GM23338 (cell line): ENCODE results near the gene BIRC7. TPM values are rescaled to one million over a fixed set of nuclear protein-coding genes. Genes with fewer than 3 reads are reported as not detected.

Source experiments
- ATAC-seq: fragments of 200-7000 bp; cut with Tn5 transposase; 3 replicates; pipeline ENCODE4 v1.9.1; 2020
- DNase-seq: peaks from one replicate; pipeline ENCODE4 v3.0.0-alpha.2; 2015; ENCODE audit warnings: low spot score
- H2AFZ ChIP-seq: fragments of 200-600 bp; sonication (generic); 2 replicates; pipeline ENCODE4 v1.8.0; 2016; ENCODE audit warnings: antibody characterized with exemption, mild to moderate bottlenecking, moderate library complexity
- H3F3A ChIP-seq: fragments of 200-600 bp; sonication (generic); replicated peaks from 2 replicates; pipeline ENCODE4 v1.8.0; 2017; ENCODE audit warnings: antibody characterized with exemption, mixed run types, low read depth
- H3K27ac ChIP-seq: fragments of 200-600 bp; sonication (generic); 2 replicates; pipeline ENCODE4 v1.6.1; 2016; ENCODE audit warnings: low read depth
- H3K27me3 ChIP-seq: fragments of 200-600 bp; sonication (generic); 2 replicates; pipeline ENCODE4 v1.8.0; 2016; ENCODE audit warnings: mild to moderate bottlenecking, mixed run types, moderate library complexity; ENCODE audit not compliant: insufficient read depth
- H3K36me3 ChIP-seq: fragments of 200-600 bp; sonication (generic); 2 replicates; pipeline ENCODE4 v1.8.0; 2016; ENCODE audit warnings: mild to moderate bottlenecking; ENCODE audit not compliant: insufficient read depth
- H3K4me1 ChIP-seq: fragments of 200-600 bp; sonication (generic); 2 replicates; pipeline ENCODE4 v1.8.0; 2016; ENCODE audit warnings: mild to moderate bottlenecking, moderate library complexity; ENCODE audit not compliant: insufficient read depth
- H3K4me2 ChIP-seq: fragments of 200-600 bp; sonication (generic); 2 replicates; pipeline ENCODE4 v1.7.1; 2017; ENCODE audit warnings: mixed run types
- H3K4me3 ChIP-seq: fragments of 200-600 bp; sonication (generic); 2 replicates; pipeline ENCODE4 v1.6.1; 2016; ENCODE audit warnings: mixed run types
- H3K79me2 ChIP-seq: fragments of 200-600 bp; sonication (generic); replicated peaks from 2 replicates; pipeline ENCODE4 v1.8.0; 2017; ENCODE audit warnings: mild to moderate bottlenecking; ENCODE audit not compliant: insufficient read depth
- H3K9me2 ChIP-seq: fragments of 200-600 bp; sonication (generic); 2 replicates; pipeline ENCODE4 v1.8.0; 2017; ENCODE audit not compliant: insufficient read depth
- H4K20me1 ChIP-seq: fragments of 200-600 bp; sonication (generic); replicated peaks from 2 replicates; pipeline ENCODE4 v1.8.0; 2017; ENCODE audit warnings: mild to moderate bottlenecking; ENCODE audit not compliant: insufficient read depth
- H3K27ac Mint-ChIP-seq: 2 replicates; pipeline ENCODE4 v1.8.0; 2020; ENCODE audit warnings: inconsistent platforms, mild to moderate bottlenecking, moderate library complexity, mixed read lengths
- H3K27me3 Mint-ChIP-seq: 3 replicates; pipeline ENCODE4 v1.8.0; 2022; ENCODE audit warnings: low read depth, mild to moderate bottlenecking, moderate library complexity, mixed read lengths, inconsistent platforms; ENCODE audit not compliant: insufficient read depth, poor library complexity
- H3K36me3 Mint-ChIP-seq: 3 replicates; pipeline ENCODE4 v1.8.0; 2021; ENCODE audit warnings: low read depth, mild to moderate bottlenecking, inconsistent platforms, moderate library complexity, mixed read lengths
- H3K4me1 Mint-ChIP-seq: 3 replicates; pipeline ENCODE4 v1.8.0; 2020; ENCODE audit warnings: mild to moderate bottlenecking, inconsistent platforms, mixed read lengths
- H3K4me3 Mint-ChIP-seq: 3 replicates; pipeline ENCODE4 v1.8.0; 2021; ENCODE audit warnings: moderate library complexity, mild to moderate bottlenecking, inconsistent platforms, mixed read lengths
- H3K9me3 Mint-ChIP-seq: 3 replicates; pipeline ENCODE4 v1.8.0; 2020; ENCODE audit warnings: moderate library complexity, mild to moderate bottlenecking, inconsistent platforms, mixed read lengths
- CREB1 ChIP-seq: fragments of 250-450 bp; sonication (Bioruptor Pico); IDR thresholded peaks from 2 replicates; pipeline ENCODE4 v1.5.0; 2020; ENCODE audit warnings: low read depth, mild to moderate bottlenecking, moderate library complexity
- EZH2 ChIP-seq: fragments of 200-600 bp; sonication (generic); IDR thresholded peaks from one replicate; pipeline ENCODE4 v1.8.0; 2017; ENCODE audit warnings: antibody characterized with exemption, mild to moderate bottlenecking, low read depth; ENCODE audit not compliant: unreplicated experiment
- EZH2phosphoT487 ChIP-seq: fragments of 200-600 bp; sonication (generic); IDR thresholded peaks from one replicate; pipeline ENCODE4 v1.8.1; 2018; ENCODE audit warnings: antibody characterized with exemption; ENCODE audit not compliant: unreplicated experiment
- JUNB ChIP-seq: IDR thresholded peaks from one replicate; pipeline ENCODE4 v1.6.1; 2016; ENCODE audit warnings: antibody characterized with exemption; ENCODE audit not compliant: unreplicated experiment
- NANOG ChIP-seq: IDR thresholded peaks from 2 replicates; pipeline ENCODE4 v1.6.1; 2016; ENCODE audit warnings: antibody characterized with exemption, borderline replicate concordance
- POLR2AphosphoS5 ChIP-seq: IDR thresholded peaks from 2 replicates; pipeline ENCODE4 v1.6.1; 2016; ENCODE audit warnings: antibody characterized with exemption, low read depth
- STAT1 ChIP-seq: IDR thresholded peaks from one replicate; pipeline ENCODE4 v1.6.1; 2016; ENCODE audit warnings: antibody characterized with exemption; ENCODE audit not compliant: unreplicated experiment
- ZNF114 ChIP-seq: fragments of 250-450 bp; sonication (Bioruptor Pico); IDR thresholded peaks from 2 replicates; pipeline ENCODE4 v1.5.0; 2020; ENCODE audit warnings: mild to moderate bottlenecking, moderate library complexity
- ZNF331 ChIP-seq: fragments of 250-450 bp; sonication (Bioruptor Pico); IDR thresholded peaks from 2 replicates; pipeline ENCODE4 v1.5.0; 2020; ENCODE audit warnings: low read depth, mild to moderate bottlenecking, moderate library complexity
- ZNF462 ChIP-seq: fragments of 250-450 bp; sonication (Bioruptor Pico); IDR thresholded peaks from 2 replicates; pipeline ENCODE4 v1.5.0; 2020; ENCODE audit warnings: mild to moderate bottlenecking, moderate library complexity
- polyA plus RNA-seq: library from polyadenylated mRNA; unstranded; fragments of >200 nt; fragmentation: Nextera tagmentation; extraction: Ambion mirVana; gene quantifications from 2 replicates; pipeline ENCODE4 v1.2.1, GENCODE V29; 2016
- total RNA-seq: library from RNA; depleted of rRNA; stranded (reverse); fragments of >200 nt; shearing (Covaris generic); gene quantifications from 2 replicates; pipeline ENCODE4 v1.2.3, GENCODE V29; 2014
- TF ChIP-seq, protein P1 (sequence below): IDR thresholded peaks from 2 replicates; pipeline ENCODE4 v1.6.1; 2016; ENCODE audit warnings: antibody characterized with exemption
- TF ChIP-seq, protein P2 (sequence below): IDR thresholded peaks from one replicate; pipeline ENCODE4 v1.6.1; 2018; ENCODE audit warnings: antibody characterized with exemption; ENCODE audit not compliant: unreplicated experiment
- TF ChIP-seq, protein P3 (sequence below), 2 experiments: fragments of 200-600 bp in 1 of 2; sonication (generic) in 1 of 2; conservative IDR thresholded peaks; 2 replicates each; pipeline versions ENCODE4 v1.5.1 to v1.6.1; 2016 to 2017; ENCODE audit warnings: antibody characterized with exemption in 2 of 2, low read depth in 2 of 2, mild to moderate bottlenecking in 2 of 2, moderate library complexity in 1 of 2

BIRC7 gene
- total and polyA plus RNA-seq, 2 experiments from 2014 or later = 0.16 to 0.24 TPM

- Histone ChIP-seq H3K9me2 (no peaks in the 10 kb centered on the region), H3K36me3 (0 out of 2 replicates have a peak, but pooled peaks cover 3% of the 10 kb centered on the region), H3K4me3 (peak overlapping the region; percentile 89), H3K27me3 (no peaks in the 10 kb centered on the region), H3K4me1 (peaks cover 8% of the 10 kb centered on the region; the same call in 1 of the 2 replicates), H4K20me1 (peaks cover 22% of the 10 kb centered on the region; the same call in 1 of the 2 replicates), H3F3A (no peaks in the 10 kb centered on the region), H2AFZ (no peak overlapping the region), H3K79me2 (peaks cover 42% of the 10 kb centered on the region), H3K4me2 (peak overlapping the region; percentile 95), H3K27ac (no peak overlapping the region)
- DNase-seq (no peak), ATAC-seq (no peak)
- TF ChIP-seq JUNB (no peak), CREB1 (CRISPR knock-in tag) (no peak), EZH2phosphoT487 (no peak), ZNF114 (CRISPR knock-in tag) (no peak), STAT1 (no peak), ZNF331 (CRISPR knock-in tag) (no peak), NANOG (no peak), ZNF462 (no peak), EZH2 (no peak), POLR2AphosphoS5 (no peak)
- TF ChIP-seq, protein P1, sequence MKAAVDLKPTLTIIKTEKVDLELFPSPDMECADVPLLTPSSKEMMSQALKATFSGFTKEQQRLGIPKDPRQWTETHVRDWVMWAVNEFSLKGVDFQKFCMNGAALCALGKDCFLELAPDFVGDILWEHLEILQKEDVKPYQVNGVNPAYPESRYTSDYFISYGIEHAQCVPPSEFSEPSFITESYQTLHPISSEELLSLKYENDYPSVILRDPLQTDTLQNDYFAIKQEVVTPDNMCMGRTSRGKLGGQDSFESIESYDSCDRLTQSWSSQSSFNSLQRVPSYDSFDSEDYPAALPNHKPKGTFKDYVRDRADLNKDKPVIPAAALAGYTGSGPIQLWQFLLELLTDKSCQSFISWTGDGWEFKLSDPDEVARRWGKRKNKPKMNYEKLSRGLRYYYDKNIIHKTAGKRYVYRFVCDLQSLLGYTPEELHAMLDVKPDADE = no peak
- TF ChIP-seq, protein P2, sequence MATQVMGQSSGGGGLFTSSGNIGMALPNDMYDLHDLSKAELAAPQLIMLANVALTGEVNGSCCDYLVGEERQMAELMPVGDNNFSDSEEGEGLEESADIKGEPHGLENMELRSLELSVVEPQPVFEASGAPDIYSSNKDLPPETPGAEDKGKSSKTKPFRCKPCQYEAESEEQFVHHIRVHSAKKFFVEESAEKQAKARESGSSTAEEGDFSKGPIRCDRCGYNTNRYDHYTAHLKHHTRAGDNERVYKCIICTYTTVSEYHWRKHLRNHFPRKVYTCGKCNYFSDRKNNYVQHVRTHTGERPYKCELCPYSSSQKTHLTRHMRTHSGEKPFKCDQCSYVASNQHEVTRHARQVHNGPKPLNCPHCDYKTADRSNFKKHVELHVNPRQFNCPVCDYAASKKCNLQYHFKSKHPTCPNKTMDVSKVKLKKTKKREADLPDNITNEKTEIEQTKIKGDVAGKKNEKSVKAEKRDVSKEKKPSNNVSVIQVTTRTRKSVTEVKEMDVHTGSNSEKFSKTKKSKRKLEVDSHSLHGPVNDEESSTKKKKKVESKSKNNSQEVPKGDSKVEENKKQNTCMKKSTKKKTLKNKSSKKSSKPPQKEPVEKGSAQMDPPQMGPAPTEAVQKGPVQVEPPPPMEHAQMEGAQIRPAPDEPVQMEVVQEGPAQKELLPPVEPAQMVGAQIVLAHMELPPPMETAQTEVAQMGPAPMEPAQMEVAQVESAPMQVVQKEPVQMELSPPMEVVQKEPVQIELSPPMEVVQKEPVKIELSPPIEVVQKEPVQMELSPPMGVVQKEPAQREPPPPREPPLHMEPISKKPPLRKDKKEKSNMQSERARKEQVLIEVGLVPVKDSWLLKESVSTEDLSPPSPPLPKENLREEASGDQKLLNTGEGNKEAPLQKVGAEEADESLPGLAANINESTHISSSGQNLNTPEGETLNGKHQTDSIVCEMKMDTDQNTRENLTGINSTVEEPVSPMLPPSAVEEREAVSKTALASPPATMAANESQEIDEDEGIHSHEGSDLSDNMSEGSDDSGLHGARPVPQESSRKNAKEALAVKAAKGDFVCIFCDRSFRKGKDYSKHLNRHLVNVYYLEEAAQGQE = no peak
- TF ChIP-seq, protein P3, sequence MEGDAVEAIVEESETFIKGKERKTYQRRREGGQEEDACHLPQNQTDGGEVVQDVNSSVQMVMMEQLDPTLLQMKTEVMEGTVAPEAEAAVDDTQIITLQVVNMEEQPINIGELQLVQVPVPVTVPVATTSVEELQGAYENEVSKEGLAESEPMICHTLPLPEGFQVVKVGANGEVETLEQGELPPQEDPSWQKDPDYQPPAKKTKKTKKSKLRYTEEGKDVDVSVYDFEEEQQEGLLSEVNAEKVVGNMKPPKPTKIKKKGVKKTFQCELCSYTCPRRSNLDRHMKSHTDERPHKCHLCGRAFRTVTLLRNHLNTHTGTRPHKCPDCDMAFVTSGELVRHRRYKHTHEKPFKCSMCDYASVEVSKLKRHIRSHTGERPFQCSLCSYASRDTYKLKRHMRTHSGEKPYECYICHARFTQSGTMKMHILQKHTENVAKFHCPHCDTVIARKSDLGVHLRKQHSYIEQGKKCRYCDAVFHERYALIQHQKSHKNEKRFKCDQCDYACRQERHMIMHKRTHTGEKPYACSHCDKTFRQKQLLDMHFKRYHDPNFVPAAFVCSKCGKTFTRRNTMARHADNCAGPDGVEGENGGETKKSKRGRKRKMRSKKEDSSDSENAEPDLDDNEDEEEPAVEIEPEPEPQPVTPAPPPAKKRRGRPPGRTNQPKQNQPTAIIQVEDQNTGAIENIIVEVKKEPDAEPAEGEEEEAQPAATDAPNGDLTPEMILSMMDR (conservative IDR thresholded peaks at IDR 0.05; ENCODE audit: low read depth in 2 of 2) = no peak
- Mint-ChIP-seq H3K4me3 (peak overlapping the region; percentile 86), H3K27me3 (peaks cover 13% of the 10 kb centered on the region), H3K27ac (no peak overlapping the region; the same call in 1 of the 2 replicates), H3K4me1 (peaks cover 11% of the 10 kb centered on the region), H3K36me3 (peaks cover 9% of the 10 kb centered on the region), H3K9me3 (no peaks in the 10 kb centered on the region)
These were observed 37.4 kb downstream of the BIRC7 start for GRCh38 chr20:63273059-63273579.
